ENCODE data around the gene MYO1B.

MYO1B gene

GRCh38 chr2:191228333-191228732 lies 16.9 kb upstream of the MYO1B start:
- no peak for DNase-seq

GRCh38 chr2:191228861-191229260 lies 16.3 kb upstream of the MYO1B start:
- DNase-seq: no peak

- no peak for DNase-seq
Measured at GRCh38 chr2:191230174-191230573, 15.0 kb upstream of the MYO1B start.

GRCh38 chr2:191231995-191232394 lies 13.2 kb upstream of the MYO1B start:
- DNase-seq: no peak

GRCh38 chr2:191233533-191233932 lies 11.7 kb upstream of the MYO1B start:
- no peak for DNase-seq

GRCh38 chr2:191234376-191234775 lies 10.8 kb upstream of the MYO1B start:
- no peak for DNase-seq

- DNase-seq: no peak
Measured at GRCh38 chr2:191240871-191241270, 4.3 kb upstream of the MYO1B start.

- DNase-seq: no peak
Measured at GRCh38 chr2:191241418-191241817, 3.8 kb upstream of the MYO1B start.

GRCh38 chr2:191243154-191243553 lies 2.0 kb upstream of the MYO1B start:
- no peak for DNase-seq

GRCh38 chr2:191244350-191244749 lies 854 bp upstream of the MYO1B start:
- DNase-seq: no peak

- no peak for DNase-seq
Measured at GRCh38 chr2:191245869-191246531, 796 bp downstream of the MYO1B start.

GRCh38 chr2:191246820-191247380 lies 1.7 kb downstream of the MYO1B start:
- DNase-seq: no peak

- DNase-seq: no peak
Measured at GRCh38 chr2:191247381-191248057, 2.3 kb downstream of the MYO1B start.

- no peak for DNase-seq
Measured at GRCh38 chr2:191249156-191249813, 4.1 kb downstream of the MYO1B start.

- DNase-seq: no peak
Measured at GRCh38 chr2:191250400-191250799, 5.2 kb downstream of the MYO1B start.

GRCh38 chr2:191250986-191251385 lies 5.8 kb downstream of the MYO1B start:
- no peak for DNase-seq

GRCh38 chr2:191252699-191253098 lies 7.5 kb downstream of the MYO1B start:
- no peak for DNase-seq

- no peak for DNase-seq
Measured at GRCh38 chr2:191253476-191253875, 8.3 kb downstream of the MYO1B start.

GRCh38 chr2:191255271-191255670 lies 10.1 kb downstream of the MYO1B start:
- no peak for DNase-seq

- DNase-seq: no peak
Measured at GRCh38 chr2:191255756-191256312, 10.6 kb downstream of the MYO1B start.

GRCh38 chr2:191257934-191258333 lies 12.7 kb downstream of the MYO1B start:
- DNase-seq: no peak

GRCh38 chr2:191258996-191259395 lies 13.8 kb downstream of the MYO1B start:
- no peak for DNase-seq

GRCh38 chr2:191262436-191262835 lies 17.2 kb downstream of the MYO1B start:
- DNase-seq: no peak

GRCh38 chr2:191263050-191263449 lies 17.8 kb downstream of the MYO1B start:
- DNase-seq: no peak

All from CD4-positive, alpha-beta T cell treated with Interferon gamma for 1 hour (primary cell).